HG03103 (cell line): ENCODE results near the gene RRBP1.

ENCODE experiments used
- ATAC-seq: cut with Tn5 transposase; IDR thresholded peaks from one replicate; pipeline ENCODE4 v1.9.1; 2021; ENCODE audit warnings: low read depth; ENCODE audit not compliant: unreplicated experiment

Gene RRBP1

GRCh38 chr20:17583126-17583525, 98.9 kb downstream of the RRBP1 start:
- no peak for ATAC-seq

DNA sequence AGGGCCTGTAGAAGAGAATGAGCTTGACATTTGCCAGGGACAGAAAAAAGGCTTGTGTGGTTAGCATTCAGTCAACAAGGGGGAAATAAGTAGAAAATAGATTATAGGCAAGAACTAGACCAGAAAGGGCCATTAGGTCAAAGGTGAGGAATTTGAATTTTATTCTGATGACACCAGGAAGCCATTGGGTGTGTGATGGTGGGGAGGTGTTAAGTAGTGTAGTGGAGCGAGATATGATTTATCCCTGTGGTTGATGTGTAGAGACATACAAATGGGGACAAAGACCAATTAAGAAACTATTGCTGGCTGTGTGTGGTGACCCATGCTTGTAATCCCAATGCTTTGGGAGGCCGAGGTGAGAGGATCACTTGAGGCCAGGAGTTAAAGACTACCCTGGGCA, 101.1 kb downstream of the RRBP1 start:
- no peak for ATAC-seq

GRCh38 chr20:17579369-17580039, 102.5 kb downstream of the RRBP1 start:
- no peak for ATAC-seq

DNA sequence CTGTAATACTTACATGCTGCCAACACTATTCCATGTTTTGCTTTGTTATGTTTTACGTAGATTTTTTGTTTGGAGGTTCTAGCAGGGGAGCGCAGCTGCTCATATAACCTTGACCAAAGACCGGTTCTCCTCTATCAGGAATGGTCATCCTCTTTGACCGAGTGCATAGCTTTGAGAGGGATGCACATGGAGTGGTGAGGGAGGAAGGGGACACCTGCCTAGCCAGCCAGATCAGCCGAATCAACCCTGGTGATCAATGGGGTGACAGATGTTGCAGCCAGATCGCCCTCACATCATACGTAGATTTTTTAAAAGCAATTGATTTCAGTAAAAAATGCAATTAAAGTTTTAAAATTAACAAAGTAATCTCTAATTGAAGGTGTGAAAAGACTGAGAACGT, 105.8 kb downstream of the RRBP1 start:
- no peak for ATAC-seq

DNA sequence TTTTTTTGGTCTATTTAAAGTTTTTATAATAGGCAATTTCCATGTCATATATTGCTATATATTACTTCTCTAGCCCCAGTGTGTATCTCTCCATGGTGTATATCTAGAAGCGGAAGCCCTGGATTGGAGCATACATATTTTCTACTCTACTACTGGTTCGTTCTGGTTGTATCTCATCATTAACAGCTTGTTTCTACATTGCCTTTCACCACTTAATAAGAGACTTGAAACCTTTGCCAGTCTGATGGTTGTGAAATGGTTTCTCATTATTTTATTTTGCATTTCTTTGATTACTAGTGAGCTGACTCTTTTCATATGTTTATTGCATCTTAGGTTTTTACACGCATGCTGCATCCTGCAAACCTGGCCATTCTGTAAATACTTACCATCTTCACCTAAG, 108.6 kb downstream of the RRBP1 start:
- ATAC-seq, result no peak

GRCh38 chr20:17572034-17572638, 109.9 kb downstream of the RRBP1 start:
- no peak for ATAC-seq

GRCh38 chr20:17571153-17571527, 110.9 kb downstream of the RRBP1 start:
- ATAC-seq, result no peak

- peak; percentile 27 for ATAC-seq
Observed at GRCh38 chr20:17570347-17571152, 111.5 kb downstream of the RRBP1 start.

- ATAC-seq, result peak; percentile 78
Observed at GRCh38 chr20:17569616-17570346, 112.3 kb downstream of the RRBP1 start, which contains the start of gene DSTN. Gene DSTN (plus strand): TSS chr20:17570075. CDS start chr20:17570209, 134 bp downstream.

DNA sequence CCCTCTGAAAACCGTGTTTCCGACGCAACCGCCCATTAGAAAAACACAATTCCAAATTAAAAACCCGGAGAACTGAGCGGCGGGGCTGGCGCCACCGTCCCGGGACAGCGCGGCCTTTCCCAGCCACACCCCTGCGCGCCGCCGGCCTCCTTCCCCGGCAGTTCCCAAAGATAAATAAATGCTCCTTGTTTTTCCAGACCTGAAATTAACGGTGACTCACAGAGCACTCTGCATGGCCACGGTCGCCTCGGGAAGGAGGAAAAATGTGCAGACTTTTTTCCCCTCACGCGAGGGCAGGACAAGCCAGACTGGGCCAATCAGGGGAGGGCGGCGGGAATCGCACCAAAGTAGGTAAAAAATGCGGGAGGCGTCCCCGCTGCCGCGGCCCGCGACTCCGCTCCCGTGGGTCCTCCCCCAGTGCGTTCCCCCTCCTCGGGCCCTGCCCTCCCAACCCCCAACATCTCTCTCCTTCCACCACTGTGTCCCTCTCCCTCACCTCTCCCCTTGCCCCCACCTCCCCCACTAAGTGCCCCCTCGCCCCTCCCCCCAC, 113.0 kb downstream of the RRBP1 start:
- ATAC-seq, result no peak

DNA sequence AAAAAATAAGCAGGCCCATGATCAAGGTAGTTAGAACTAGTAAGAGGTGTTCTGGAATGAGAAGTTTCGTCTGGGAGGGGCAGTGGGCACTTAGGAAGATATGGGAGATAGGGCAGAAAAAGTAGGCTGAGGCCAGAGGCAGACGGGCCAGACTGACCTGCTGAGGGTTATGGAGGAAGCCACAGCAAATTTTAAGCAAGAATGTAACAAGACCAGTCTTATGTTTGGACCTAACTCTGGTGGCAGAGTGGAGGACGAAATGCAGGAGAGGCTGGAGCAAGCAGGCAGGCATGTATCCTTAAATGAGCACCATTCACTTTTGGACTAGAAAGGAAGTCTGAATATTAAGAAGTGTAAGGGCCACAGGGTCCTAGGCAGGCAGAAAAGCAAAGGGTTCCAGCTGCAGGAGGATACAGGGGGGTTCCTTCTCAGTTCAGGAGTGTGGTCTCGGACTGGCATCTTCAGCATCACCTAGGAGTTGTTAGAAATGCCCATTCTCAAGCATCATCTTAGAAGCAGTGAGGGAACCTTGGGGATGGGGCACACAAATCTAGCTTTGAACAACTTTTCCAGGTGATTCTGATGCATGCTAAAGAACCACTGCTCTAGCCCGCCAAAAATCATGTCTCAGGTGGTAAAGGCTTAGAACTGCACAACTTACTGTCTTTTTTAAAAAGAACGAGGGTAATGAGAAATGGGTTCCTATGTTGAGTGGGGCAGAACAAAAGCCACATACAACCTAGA, 113.8 kb downstream of the RRBP1 start:
- ATAC-seq, result no peak

DNA sequence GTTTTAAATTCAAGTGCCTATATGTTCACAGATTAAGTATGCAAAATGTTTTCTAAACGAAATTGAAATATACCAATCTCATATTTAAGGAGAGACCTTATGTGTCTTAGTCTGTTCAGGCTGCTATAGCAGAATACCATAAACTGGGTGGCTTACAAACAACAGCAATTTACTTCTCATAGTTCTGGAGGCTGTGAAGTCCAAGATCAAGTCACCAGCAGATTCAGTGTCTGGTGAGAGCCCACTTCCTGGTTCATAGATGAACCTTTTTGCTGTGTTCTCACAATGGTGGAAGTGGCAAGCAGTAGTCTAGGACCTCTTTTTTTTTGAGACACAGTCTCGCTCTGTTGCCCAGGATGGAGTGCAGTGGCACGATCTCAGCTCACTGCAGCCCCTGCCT, 115.7 kb downstream of the RRBP1 start:
- ATAC-seq, result no peak

- no peak for ATAC-seq
Observed at GRCh38 chr20:17565169-17565845, 116.7 kb downstream of the RRBP1 start.
